ENCODE measurements around the gene SLC8A2.

GRCh38 chr19:47506459-47506858 is 34.8 kb upstream of the SLC8A2 start:
- no peak for TF ChIP-seq CTCF (conservative IDR thresholded peaks at IDR 0.05; ENCODE audit: low read length)
- TF ChIP-seq EZH2phosphoT487 (IDR thresholded peaks at IDR 0.05; ENCODE audit: borderline replicate concordance, low read depth, low read length) = no peak

All from OCI-LY7 (cell line).